Inferior parietal cortex (tissue), 1 donor: ENCODE data around the gene USP10.
"Not testable (repeated sequence)": the region's sequence is repeated elsewhere in the genome, so short reads cannot be mapped to it uniquely, and the experiment has no call there.

Experiments used
- DNase-seq: peaks from one replicate; pipeline ENCODE4 v3.0.0-alpha.2; 2016; ENCODE audit errors: extremely low spot score

USP10 gene

GRCh38 chr16:84726079-84726668 is 26.4 kb downstream of the USP10 start:
- DNase-seq = peak; percentile 92

- DNase-seq = no peak
Observed at GRCh38 chr16:84726669-84727467, 27.1 kb downstream of the USP10 start.

DNA sequence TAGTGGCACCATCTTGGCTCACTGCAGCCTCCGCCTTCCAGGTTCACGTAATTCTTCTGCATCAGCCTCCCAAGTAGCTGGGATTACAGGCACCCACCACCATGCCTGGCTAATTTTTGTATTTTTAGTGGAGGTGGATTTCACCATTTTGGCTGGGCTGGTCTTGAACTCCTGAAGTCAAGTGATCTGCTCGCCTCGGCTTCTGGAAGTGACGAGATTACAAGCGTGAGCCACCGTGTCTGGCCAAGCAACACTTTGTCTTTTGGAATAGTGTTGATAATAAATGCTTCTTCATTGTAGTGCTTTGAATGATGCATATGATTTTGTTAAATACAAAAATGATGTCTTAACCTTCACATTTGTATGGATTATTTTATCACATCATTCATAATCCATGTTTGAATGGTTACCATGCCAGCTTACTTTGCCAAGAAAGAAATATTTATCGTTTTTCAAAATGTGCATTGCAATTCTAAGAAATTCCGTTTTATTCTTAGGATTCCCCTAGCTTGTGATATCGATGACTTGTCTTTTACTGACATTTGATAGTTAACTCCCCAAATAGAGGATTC is 29.1 kb downstream of the USP10 start:
- no peak for DNase-seq

DNA sequence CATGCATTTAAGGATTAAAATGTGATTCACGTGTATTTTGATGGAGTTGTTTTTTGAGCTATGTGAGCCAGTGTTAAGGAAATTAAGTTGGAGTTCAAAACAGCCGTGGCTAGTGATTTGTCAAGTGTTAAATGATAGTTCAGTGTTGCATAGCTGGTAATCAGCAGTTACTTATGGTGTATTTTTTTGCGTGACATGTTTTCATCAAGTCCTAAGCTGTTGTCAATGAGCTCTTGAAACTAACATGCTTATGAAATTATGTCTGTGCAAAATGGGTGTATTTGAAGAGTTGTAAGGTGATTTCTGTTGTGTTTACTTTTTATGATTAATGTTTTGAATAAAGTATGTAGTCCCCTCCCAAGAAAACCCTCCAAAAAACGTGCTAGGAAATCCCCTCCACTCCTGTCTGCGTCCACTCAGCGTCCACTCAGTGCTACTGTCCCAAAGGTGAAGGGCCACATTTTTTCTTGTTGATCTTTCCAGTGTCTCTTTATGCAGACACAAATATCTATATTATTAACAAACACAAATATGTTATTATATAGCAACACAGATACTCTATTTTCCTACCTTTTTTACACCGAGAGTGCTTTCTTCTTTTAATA is 30.0 kb downstream of the USP10 start:
- DNase-seq = no peak

- DNase-seq = no peak
Observed at GRCh38 chr16:84730406-84731106, 30.8 kb downstream of the USP10 start.

GRCh38 chr16:84732332-84732673 is 32.5 kb downstream of the USP10 start:
- DNase-seq = not testable (repeated sequence)

DNA sequence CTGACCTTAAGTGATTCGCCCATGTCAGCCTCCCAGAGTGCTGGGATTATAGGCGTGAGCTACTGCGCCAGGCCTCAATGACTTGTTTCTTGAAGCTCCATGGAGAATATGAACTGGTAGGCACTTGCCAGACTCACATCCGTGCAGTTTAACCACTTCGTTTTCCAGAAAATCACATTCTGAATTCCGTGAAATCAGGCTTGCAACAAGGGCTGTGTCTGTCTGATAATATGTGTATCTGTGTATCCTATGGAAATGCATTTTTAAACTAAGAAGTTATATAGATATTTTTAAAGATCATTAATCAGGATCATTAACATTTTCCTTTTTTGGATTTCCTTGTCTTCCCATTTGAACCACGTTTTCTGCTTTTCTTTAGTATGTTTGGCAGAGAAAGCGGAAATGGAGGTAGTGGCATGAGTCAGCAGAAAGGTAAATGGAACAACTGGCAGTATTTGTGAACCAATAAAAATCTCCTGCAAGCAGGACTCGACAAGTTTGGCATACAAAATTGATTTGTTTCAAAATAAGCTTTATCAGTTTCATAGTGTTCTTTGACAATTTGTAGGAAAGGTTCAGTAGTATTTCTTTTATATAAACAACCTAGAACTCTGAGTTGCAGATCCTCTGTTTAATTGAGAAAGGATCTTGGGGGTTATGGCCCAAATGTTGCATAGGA is 33.0 kb downstream of the USP10 start:
- DNase-seq = no peak

DNA sequence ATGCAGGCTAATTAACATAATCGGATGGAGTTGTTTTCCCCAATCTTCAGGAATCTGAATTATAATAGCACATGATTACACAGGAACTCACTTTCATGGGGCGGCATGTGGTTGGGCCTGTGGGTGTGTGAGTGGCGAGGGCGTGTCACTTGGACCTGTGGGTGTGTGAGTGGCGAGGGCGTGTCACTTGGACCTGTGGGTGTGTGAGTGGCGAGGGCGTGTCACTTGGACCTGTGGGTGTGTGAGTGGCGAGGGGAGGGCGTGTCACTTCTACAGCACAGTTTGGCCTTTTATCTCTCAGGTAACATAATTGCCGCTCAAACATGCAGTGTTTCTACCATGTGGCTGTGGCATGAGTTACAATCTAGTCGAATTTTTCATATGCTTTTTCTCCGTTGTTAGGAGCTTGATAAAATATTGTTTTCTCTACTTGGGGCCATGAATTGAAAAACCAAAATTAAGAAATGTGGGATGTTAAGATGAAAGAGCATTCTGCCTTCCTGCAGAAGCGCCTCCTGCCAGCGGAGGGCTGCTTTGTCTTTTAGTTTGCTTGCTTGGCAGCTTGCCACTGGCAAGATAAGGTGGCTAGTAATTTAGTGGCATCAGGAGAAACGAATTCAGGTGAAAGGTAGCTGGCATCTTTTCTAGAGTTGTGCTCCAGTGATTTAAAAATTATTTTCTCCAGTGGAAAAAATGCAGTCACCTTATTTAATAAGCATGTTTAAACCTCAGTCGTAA is 36.2 kb downstream of the USP10 start:
- no peak for DNase-seq

DNA sequence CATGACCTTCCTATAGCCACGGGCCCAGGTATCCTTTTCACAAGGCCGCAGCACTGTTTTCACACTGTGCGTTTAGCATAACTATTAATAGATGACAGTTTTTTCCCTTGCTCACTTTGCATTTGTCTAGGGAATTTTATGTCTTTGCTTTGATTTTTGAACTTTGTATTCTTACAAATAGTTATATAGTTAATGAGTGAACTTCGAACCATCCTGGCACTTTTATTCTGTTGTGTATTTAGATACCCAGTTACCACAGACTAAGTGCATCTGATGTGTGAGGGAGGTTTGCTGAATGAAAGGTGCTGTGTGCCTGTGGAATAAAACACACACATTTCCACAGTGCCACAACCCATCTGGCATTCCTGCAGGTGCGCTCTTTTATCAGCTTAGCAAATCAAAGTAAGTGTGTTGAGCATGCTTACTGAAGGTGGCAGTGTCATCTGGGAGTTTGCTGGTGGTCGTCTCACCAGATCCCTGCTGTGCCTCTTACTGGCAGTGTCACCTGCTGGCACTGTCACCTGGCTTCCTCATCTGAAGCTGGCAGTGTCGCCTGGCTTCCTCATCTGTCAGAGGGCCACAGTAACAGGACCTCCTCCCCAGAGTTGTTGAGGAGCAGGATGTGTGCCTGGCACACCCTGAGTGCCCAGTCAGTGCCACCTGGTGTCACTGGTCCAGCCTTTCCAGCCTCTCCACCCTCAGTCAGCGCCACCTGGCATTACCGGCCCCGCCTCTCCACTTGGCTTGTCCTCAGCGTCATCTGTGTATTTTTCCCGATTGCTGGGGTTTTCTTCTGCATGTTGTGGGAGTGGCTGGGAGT is 37.6 kb downstream of the USP10 start:
- no peak for DNase-seq

GRCh38 chr16:84738255-84739038 is 38.6 kb downstream of the USP10 start:
- peak; percentile 86 for DNase-seq

GRCh38 chr16:84739349-84740124 is 39.7 kb downstream of the USP10 start:
- no peak for DNase-seq

- DNase-seq = no peak
Observed at GRCh38 chr16:84740596-84741116, 40.9 kb downstream of the USP10 start.

- DNase-seq = no peak
Observed at GRCh38 chr16:84741340-84741830, 41.6 kb downstream of the USP10 start.

- no peak for DNase-seq
Observed at GRCh38 chr16:84742641-84743092, 42.9 kb downstream of the USP10 start.

DNA sequence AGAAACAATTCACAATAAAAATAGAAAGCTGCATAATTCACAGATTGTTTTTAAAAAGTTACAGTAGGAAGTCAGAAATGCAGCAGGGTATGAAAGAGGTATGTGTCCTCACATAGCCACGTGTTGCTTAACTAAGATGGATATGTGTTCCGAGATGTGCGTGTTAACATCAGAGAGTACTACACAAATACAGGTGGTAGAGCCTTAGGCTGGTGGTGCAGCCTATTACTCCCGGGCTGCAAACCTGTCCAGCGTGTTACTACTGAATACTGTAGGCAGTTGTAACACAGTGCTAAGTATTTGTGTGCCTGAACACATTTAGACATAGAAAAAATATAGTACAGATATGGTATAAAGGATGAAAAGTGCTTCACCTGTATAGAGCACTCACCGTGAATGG is 46.4 kb downstream of the USP10 start:
- DNase-seq = no peak

- no peak for DNase-seq
Observed at GRCh38 chr16:84746875-84747274, 47.1 kb downstream of the USP10 start.

- DNase-seq = not testable (repeated sequence)
Observed at GRCh38 chr16:84748247-84748646, 48.4 kb downstream of the USP10 start.

DNA sequence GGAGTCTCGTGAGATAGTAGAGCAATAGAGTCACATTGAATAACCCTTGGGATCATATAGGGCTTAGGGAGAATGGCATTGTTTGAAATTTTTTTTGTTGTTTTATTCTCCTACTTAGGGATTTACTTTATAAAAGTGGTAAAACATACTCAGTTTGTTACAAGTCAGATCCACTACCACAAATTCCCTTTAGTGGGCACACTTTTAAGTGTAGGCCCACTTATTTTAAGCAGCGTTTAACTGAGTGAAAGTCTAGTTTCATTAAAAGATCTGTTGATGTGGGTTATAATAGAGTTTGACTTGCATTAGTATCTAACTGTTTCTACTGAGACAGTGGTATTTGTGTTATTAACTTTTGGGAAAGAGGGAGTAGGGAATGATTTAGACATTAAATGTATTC is 49.3 kb downstream of the USP10 start:
- DNase-seq = no peak
